Esophagus muscularis mucosa (tissue), 4 donors: Measurements from ENCODE around the gene FUT8.

Experiments
- CTCF ChIP-seq, 3 experiments: fragments of 200-600 bp in 2 of 3; fragments of 450-650 bp in 1 of 3; sonication (generic) in 2 of 3; IDR thresholded peaks; one replicate each; pipeline ENCODE4 v1.5.1; 2017 to 2019; ENCODE audit warnings: antibody characterized with exemption in 3 of 3, mild to moderate bottlenecking in 2 of 3, moderate library complexity in 1 of 3
- EP300 ChIP-seq: sonication (generic); formaldehyde crosslinking; IDR thresholded peaks from one replicate; pipeline ENCODE4 v1.6.1; 2017; ENCODE audit warnings: antibody characterized with exemption
- POLR2A ChIP-seq: fragments of 450-650 bp; IDR thresholded peaks from one replicate; pipeline ENCODE4 v1.6.1; 2017; ENCODE audit warnings: antibody characterized with exemption, moderate library complexity, mild to moderate bottlenecking, low read depth
- POLR2AphosphoS5 ChIP-seq, 2 donors: sonication (generic); formaldehyde crosslinking; IDR thresholded peaks; one replicate each; pipeline ENCODE4 v1.6.1; 2017; ENCODE audit warnings: antibody characterized with exemption in 2 of 2

- TF ChIP-seq CTCF (IDR thresholded peaks at IDR 0.05) (no peak), EP300 (no peak), POLR2A (no peak), POLR2AphosphoS5 (IDR thresholded peaks at IDR 0.05) (no peak)
Measured at GRCh38 chr14:65471038-65471878, 58.7 kb downstream of the FUT8 start.
